ENCODE results near the gene CRYGA.
"Not testable (repeated sequence)": the region's sequence is repeated elsewhere in the genome, so short reads cannot be mapped to it uniquely, and the experiment has no call there.

CRYGA gene

GRCh38 chr2:208124013-208124715 is 39.2 kb downstream of the CRYGA start, which contains the start of gene CRYGD:
Gene CRYGD (minus strand): TSS chr2:208124524. CDS start chr2:208124473, 51 bp downstream.
- not testable (repeated sequence) for DNase-seq

- no peak for DNase-seq
These were observed 41.1 kb downstream of the CRYGA start for GRCh38 chr2:208122248-208122647.

GRCh38 chr2:208118918-208119317 is 44.5 kb downstream of the CRYGA start:
- no peak for DNase-seq

GRCh38 chr2:208117390-208117789 is 46.0 kb downstream of the CRYGA start:
- not testable (repeated sequence) for DNase-seq

- peak; percentile 66 for DNase-seq
These were observed 50.4 kb downstream of the CRYGA start for GRCh38 chr2:208112969-208113368.

GRCh38 chr2:208112273-208112745 is 51.1 kb downstream of the CRYGA start:
- not testable (repeated sequence) for DNase-seq
